GM10248 (cell line): Measurements from ENCODE around the gene SGPP2.

ENCODE experiments used
- CTCF ChIA-PET: fragments of 300-600 bp; sonication (Branson Sonifier 250); formaldehyde crosslinking; extraction: SDS; loops from one replicate; lab custom pipeline; 2021; ENCODE audit warnings: antibody characterized with exemption; lab: Yijun Ruan, JAX
- POLR2A ChIA-PET: fragments of 350-650 bp; sonication (Branson Sonifier 250); formaldehyde crosslinking; extraction: SDS; loops from one replicate; lab custom pipeline; 2020; ENCODE audit warnings: antibody characterized with exemption; lab: Yijun Ruan, JAX
- DNase-seq: peaks from one replicate; pipeline ENCODE4 v3.0.0; 2012; ENCODE audit errors: extremely low spot score
- TF ChIP-seq, protein P1 (sequence below): IDR thresholded peaks from 2 replicates; pipeline ENCODE4 v1.5.1; 2012; ENCODE audit warnings: mild to moderate bottlenecking, low read depth; ENCODE audit errors: extremely low read depth, missing control alignments, control extremely low read depth

SGPP2 gene

DNA sequence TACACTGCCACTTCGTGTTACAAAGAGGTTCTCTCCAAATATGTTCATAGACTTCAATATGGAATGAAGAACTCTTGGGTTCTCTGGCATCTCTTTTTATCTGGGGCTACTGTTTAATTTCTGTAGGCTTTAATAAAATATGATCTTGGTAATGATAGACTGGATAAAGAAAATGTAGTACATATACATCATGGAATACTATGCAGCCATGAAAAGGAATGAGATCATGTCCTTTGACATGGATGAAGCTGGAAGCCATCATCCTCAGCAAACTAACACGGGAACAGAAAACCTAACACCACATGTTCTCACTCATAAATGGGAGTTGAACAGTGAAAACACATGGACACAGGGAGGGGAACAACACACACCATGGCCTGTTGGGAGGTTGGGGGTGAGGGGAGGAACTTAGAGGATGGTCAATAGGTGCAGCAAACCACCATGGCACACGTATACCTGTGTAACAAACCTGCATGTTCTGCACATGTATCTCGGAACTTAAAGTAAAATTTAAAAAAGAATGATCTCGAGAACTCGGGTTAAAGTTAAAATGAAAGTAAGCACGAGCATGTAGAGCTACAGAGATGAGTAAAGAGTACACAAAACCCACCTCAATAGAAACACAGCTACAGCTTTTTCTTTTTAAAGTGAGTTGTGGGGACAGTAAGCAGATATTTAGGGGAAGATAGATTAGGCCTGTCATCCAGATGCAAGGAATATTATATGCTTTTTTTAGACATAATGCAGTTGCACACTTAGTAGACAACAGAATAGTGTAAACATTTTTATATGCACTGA, 102.3 kb downstream of the SGPP2 start:
- ChIA-PET CTCF (interaction anchor here (0.9 to 1.4 kb wide), 5 partner anchors 12 to 208 kb away, joined by 3 to 5 read pairs (median 3); no protein-coding TSS in a partner anchor), POLR2A (no interaction called here)
- TF ChIP-seq, protein P1, sequence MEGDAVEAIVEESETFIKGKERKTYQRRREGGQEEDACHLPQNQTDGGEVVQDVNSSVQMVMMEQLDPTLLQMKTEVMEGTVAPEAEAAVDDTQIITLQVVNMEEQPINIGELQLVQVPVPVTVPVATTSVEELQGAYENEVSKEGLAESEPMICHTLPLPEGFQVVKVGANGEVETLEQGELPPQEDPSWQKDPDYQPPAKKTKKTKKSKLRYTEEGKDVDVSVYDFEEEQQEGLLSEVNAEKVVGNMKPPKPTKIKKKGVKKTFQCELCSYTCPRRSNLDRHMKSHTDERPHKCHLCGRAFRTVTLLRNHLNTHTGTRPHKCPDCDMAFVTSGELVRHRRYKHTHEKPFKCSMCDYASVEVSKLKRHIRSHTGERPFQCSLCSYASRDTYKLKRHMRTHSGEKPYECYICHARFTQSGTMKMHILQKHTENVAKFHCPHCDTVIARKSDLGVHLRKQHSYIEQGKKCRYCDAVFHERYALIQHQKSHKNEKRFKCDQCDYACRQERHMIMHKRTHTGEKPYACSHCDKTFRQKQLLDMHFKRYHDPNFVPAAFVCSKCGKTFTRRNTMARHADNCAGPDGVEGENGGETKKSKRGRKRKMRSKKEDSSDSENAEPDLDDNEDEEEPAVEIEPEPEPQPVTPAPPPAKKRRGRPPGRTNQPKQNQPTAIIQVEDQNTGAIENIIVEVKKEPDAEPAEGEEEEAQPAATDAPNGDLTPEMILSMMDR, result no peak
- DNase-seq, result no peak

DNA sequence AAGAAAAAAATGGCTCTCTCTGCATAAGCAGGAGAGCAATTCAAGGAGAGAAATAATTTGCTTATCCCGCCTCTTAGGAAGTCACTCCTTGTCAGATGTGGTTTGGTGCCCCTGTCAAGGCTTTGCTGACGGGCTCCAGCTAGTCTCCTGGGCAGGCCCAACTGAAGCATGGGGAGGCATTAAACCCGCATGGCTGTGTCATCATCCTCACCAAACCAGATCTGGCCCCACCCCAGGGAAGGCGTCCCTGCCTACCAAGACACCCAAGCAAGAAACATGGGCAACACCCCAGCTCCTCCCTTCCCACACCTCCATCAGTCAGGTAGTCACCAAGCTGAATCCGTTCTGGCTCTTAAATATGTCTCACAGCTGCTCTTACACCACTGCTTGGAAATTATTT, 108.0 kb downstream of the SGPP2 start:
- CTCF ChIA-PET, result interaction anchor here (1.1 to 1.9 kb wide), 4 partner anchors 9 to 214 kb away, joined by 3 to 6 read pairs (median 4); no protein-coding TSS in a partner anchor
- no peak for DNase-seq
- TF ChIP-seq, protein P1, result no peak
- POLR2A ChIA-PET, result no interaction called here

DNA sequence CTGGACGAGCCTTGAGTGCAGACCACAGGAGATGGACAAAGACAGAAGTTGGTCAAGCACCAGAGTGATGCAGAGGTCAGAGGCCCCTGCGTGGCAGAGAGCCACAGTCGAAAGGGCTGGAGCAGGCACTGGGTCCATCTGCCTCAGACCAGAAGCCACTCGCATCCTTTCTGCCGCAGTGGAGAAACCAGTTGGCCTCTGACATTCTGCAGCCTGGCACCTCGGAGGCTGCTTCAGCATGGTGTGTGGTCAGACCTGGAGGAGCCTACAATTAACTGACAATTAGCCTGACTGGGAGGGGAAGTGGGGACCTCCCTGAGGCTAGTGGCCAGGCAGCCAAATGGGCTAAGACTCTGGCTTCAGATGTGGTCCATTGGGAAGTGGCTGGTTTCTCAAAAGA, 111.1 kb downstream of the SGPP2 start:
- POLR2A ChIA-PET, result interaction anchor here (0.6 kb wide), 1 partner anchor 9 kb away, joined by 3 read pairs; no protein-coding TSS in a partner anchor
- CTCF ChIA-PET, result interaction anchor here (1.7 to 2.3 kb wide), 2 partner anchors 27 to 216 kb away, joined by 4 to 6 read pairs; a partner anchor contains a TSS
- no peak for DNase-seq
- TF ChIP-seq, protein P1, result no peak

DNA sequence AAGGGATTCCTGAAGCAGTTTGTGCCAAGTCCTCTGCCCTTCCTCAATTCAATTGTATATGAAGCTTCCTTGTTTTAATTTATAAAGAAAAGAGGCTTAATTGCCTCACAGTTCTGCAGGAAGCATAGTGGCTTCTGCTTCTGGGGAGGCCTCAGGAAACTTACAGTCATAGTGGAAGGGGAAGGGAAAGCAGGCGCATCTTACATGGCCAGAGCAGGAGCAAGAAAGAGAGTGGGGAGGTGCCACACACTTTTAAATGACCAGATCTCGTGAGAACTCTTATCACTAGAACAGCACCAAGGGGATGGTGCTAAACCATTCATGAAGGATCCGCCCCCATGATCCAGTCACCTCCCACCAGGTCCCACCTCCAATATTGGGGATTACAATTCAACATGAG, 114.2 kb downstream of the SGPP2 start:
- TF ChIP-seq, protein P1, result no peak
- CTCF ChIA-PET, result interaction anchor here (1.2 to 1.3 kb wide), 2 partner anchors 10 to 11 kb away, joined by 3 to 5 read pairs; no protein-coding TSS in a partner anchor
- DNase-seq, result no peak
- POLR2A ChIA-PET, result no interaction called here

DNA sequence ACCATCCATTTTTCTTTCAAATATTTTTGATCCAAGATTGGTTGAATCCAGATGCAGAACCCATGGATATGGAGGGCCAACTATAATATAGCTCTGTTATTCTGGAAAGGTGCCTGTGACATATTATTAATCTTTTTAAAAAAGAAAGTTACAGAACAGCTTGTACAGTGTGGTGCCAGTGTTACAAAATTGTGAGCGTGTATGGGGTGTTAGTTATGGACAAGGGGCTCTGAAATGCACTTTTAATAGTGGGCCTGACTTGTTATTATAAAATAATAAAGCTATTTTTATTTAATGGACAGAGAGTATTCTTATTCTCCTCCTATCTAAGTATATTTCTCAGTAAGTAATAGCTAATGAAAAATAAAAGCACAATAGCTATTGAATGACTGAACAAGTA, 120.3 kb downstream of the SGPP2 start:
- CTCF ChIA-PET, result interaction anchor here (1.0 to 3.2 kb wide), 7 partner anchors 9 to 492 kb away, joined by 3 to 11 read pairs (median 5); no protein-coding TSS in a partner anchor
- DNase-seq, result no peak
- POLR2A ChIA-PET, result interaction anchor here (0.7 kb wide), 1 partner anchor 9 kb away, joined by 3 read pairs; no protein-coding TSS in a partner anchor
- TF ChIP-seq, protein P1, result no peak
